Body of pancreas (tissue), 4 donors: ENCODE data around the gene GTF2IRD2.
"Not testable (repeated sequence)": the region's sequence is repeated elsewhere in the genome, so short reads cannot be mapped to it uniquely, and the experiment has no call there.

Experiments used
- POLR2A ChIP-seq, 3 donors: fragments of 450-650 bp; IDR thresholded peaks; one replicate each; pipeline ENCODE4 v1.6.1; 2016; ENCODE audit warnings: antibody characterized with exemption in 3 of 3, mild to moderate bottlenecking in 2 of 3
- TF ChIP-seq, protein P1 (sequence below), 7 experiments: fragments of 450-650 bp in 4 of 7; fragments of 200-600 bp in 3 of 7; sonication (generic) in 3 of 7; IDR thresholded peaks; one replicate each; pipeline ENCODE4 v1.5.1; 2016 to 2019; ENCODE audit warnings: antibody characterized with exemption in 7 of 7

DNA sequence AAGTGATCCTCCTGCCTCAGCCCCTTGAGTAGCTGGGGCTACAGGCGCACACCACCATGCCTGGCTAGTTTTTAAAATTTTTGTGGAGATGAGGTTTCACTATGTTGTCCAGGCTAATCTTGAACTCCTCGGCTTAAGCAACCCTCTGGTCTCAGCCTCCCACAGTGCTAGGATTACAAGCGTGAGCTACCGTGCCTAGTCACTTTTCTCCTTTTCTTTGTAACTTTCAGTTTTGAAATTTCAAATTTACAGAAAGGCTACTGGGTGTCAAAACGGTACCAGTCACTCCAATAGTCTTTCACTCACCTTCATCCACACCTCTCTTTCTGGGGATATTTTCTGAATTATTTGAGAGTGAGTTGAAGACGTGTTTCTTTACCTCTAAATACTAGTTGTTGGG is 76.3 kb downstream of the GTF2IRD2 start:
- TF ChIP-seq, protein P1, sequence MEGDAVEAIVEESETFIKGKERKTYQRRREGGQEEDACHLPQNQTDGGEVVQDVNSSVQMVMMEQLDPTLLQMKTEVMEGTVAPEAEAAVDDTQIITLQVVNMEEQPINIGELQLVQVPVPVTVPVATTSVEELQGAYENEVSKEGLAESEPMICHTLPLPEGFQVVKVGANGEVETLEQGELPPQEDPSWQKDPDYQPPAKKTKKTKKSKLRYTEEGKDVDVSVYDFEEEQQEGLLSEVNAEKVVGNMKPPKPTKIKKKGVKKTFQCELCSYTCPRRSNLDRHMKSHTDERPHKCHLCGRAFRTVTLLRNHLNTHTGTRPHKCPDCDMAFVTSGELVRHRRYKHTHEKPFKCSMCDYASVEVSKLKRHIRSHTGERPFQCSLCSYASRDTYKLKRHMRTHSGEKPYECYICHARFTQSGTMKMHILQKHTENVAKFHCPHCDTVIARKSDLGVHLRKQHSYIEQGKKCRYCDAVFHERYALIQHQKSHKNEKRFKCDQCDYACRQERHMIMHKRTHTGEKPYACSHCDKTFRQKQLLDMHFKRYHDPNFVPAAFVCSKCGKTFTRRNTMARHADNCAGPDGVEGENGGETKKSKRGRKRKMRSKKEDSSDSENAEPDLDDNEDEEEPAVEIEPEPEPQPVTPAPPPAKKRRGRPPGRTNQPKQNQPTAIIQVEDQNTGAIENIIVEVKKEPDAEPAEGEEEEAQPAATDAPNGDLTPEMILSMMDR (IDR thresholded peaks at IDR 0.05) = not testable (repeated sequence)
- TF ChIP-seq POLR2A (IDR thresholded peaks at IDR 0.05) = not testable (repeated sequence)
